Mucosa of descending colon (tissue), 3 donors: ENCODE results near the gene LPXN. TPM values are rescaled to one million over a fixed set of nuclear protein-coding genes. Genes with fewer than 3 reads are reported as not detected.
"Not testable (repeated sequence)": the region's sequence is repeated elsewhere in the genome, so short reads cannot be mapped to it uniquely, and the experiment has no call there.

ENCODE experiments used
- ATAC-seq: fragments of 200-7000 bp; cut with Tn5 transposase; one replicate; pipeline ENCODE4 v1.9.1; 2020; ENCODE audit warnings: mild to moderate bottlenecking, moderate library complexity
- DNase-seq, 3 donors: peaks; one replicate each; pipeline ENCODE4 v3.0.0-alpha.2; 2020
- H3K36me3 ChIP-seq: fragments of 200-600 bp; one replicate; pipeline ENCODE4 v1.8.0; 2021; ENCODE audit warnings: low read depth, mild to moderate bottlenecking
- H3K4me1 ChIP-seq: fragments of 200-600 bp; one replicate; pipeline ENCODE4 v1.8.0; 2021; ENCODE audit warnings: low read depth, mild to moderate bottlenecking
- H3K4me3 ChIP-seq: fragments of 200-600 bp; one replicate; pipeline ENCODE4 v1.8.0; 2021; ENCODE audit warnings: mild to moderate bottlenecking
- H3K9me3 ChIP-seq: fragments of 200-600 bp; one replicate; pipeline ENCODE4 v1.8.0; 2021; ENCODE audit warnings: mild to moderate bottlenecking
- CTCF ChIP-seq: fragments of 200-600 bp; IDR thresholded peaks from one replicate; pipeline ENCODE4 v1.8.0; 2022; ENCODE audit warnings: antibody characterized with exemption, mild to moderate bottlenecking
- intact Hi-C, 2 donors: fragments of 100-400 bp; cut with DNase I in 1 of 2; cut with micrococcal nuclease in 1 of 2; formaldehyde crosslinking; loops; one replicate each; pipeline versions ENCODE4 v1.11.0 to v1.11.1; 2022; cut with DNase I, micrococcal nuclease
- total RNA-seq, 3 donors: library from RNA; stranded (reverse); fragmentation: NEBNext Ultra II Directional in 2 of 3; extraction: Animal tissue kit (Norgen Biotek cat#: 25700) in 2 of 3; gene quantifications; one replicate each; pipeline versions ENCODE4 v1.2.1 to v1.2.4, GENCODE V29; 2021 to 2023
- donor health status: DM: no; HTN: no; CAD: no; lungs with moderate emphysema.
- donor health status: DM: no; HTN: no; CAD: no.
- donor health status: DM: no; HTN: yes; CAD: no.

Gene LPXN
- total RNA-seq, 3 donors from 2014 or later = 10.7 to 20.1 (median 12.7) TPM

DNA sequence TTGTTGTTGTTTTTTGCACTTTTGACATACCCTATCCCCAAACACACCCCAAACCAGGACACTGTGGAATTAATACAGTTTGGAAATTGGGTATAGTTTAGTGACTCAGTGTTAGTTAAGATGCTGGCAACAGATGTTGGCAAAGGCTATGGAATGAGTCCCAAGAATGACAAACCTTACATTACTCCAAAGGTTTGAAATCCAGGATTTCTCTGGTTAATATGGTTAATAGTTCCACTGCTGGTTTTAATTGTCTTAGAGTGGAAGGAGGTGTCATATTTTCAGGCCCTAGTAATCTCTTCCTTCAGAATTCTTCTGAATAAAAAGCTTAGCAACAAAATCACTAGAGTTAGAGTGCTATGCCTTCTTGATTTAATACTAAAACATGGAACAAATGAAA lies 775 bp downstream of the LPXN start:
- DNase-seq (no peak), ATAC-seq (no peak)
- peaks cover 18% of the 10 kb centered on the region for H3K4me1 ChIP-seq
- no peak overlapping the region for H3K4me3 ChIP-seq
- intact Hi-C loops = no loop called here
- H3K36me3 ChIP-seq = no peaks in the 10 kb centered on the region
- H3K9me3 ChIP-seq = no peaks in the 10 kb centered on the region
- no peak for TF ChIP-seq CTCF

GRCh38 chr11:58573451-58574104 lies 2.1 kb downstream of the LPXN start:
- ATAC-seq = no peak
- DNase-seq = peak in 1 of 3 donors; percentile 41
- no peak for TF ChIP-seq CTCF
- intact Hi-C loops = no loop called here
- Histone ChIP-seq H3K9me3 (no peaks in the 10 kb centered on the region), H3K36me3 (no peaks in the 10 kb centered on the region), H3K4me1 (peaks cover 18% of the 10 kb centered on the region), H3K4me3 (no peak overlapping the region)

DNA sequence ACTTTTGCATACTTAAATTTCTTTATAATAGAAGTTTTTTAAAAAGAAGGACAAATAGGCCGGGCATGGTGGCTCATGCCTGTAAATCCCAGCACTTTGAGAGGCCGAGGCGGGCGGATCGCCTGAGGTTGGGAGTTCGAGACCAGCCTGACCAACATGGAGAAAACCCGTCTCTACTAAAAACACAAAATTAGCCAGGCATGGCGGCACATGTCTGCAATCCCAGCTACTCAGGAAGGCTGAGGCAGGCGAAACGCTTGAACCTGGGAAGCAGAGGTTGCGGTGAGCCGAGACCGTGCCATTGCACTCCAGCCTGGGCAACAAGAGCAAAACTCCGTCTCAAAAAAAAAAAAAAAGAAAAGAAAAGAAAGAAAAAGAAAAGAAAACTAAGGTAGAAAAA lies 2.8 kb downstream of the LPXN start:
- DNase-seq, intact Hi-C loops, ATAC-seq, H3K36me3 ChIP-seq, H3K4me3 ChIP-seq, H3K9me3 ChIP-seq: not testable (repeated sequence)
- H3K4me1 ChIP-seq = peaks cover 18% of the 10 kb centered on the region

- no peaks in the 10 kb centered on the region for H3K9me3 ChIP-seq
- intact Hi-C loops = loop anchor here in 1 of 2 donors (10.0 kb wide), 1 partner anchor 47 kb away; no protein-coding TSS in a partner anchor
- H3K36me3 ChIP-seq = no peaks in the 10 kb centered on the region
- H3K4me1 ChIP-seq = peaks cover under 1% of the 10 kb centered on the region
- H3K4me3 ChIP-seq = no peak overlapping the region
- DNase-seq = peak in 2 of 3 donors; percentile 62 to 73
- peak; percentile 85 for ATAC-seq
- peak; percentile 65 for TF ChIP-seq CTCF
Observed at GRCh38 chr11:58567889-58568512, 7.7 kb downstream of the LPXN start.

GRCh38 chr11:58564231-58564630 lies 11.4 kb downstream of the LPXN start:
- no peaks in the 10 kb centered on the region for H3K9me3 ChIP-seq
- no peak for TF ChIP-seq CTCF
- no peaks in the 10 kb centered on the region for H3K36me3 ChIP-seq
- peaks cover 15% of the 10 kb centered on the region for H3K4me1 ChIP-seq
- ATAC-seq (no peak), DNase-seq (no peak)
- intact Hi-C loops = loop anchor here in 1 of 2 donors (10.0 kb wide), 1 partner anchor 51 kb away; no protein-coding TSS in a partner anchor
- no peak overlapping the region for H3K4me3 ChIP-seq

DNA sequence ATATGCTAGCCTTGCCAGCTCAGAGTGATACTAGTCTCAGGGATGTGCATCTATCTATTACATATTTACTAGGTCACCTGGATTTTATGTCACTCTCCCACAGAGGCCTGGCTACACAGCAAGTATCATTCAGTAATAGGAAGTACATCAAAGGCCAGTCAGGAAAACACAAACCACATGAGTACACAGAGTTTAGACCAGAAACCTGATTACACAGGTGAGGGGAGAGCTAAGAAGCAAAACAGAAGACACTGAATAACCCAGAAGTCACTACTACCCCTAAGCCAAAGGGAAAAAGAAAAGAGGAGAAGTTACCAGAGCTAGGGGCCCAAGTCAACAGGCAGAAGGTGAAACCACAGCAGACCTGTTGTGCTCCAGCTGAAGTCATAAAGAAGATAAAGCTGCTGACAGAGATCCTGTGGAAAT lies 13.3 kb downstream of the LPXN start:
- Histone ChIP-seq H3K4me1 (peaks cover 15% of the 10 kb centered on the region), H3K9me3 (no peaks in the 10 kb centered on the region), H3K36me3 (no peaks in the 10 kb centered on the region), H3K4me3 (no peak overlapping the region)
- no peak for TF ChIP-seq CTCF
- DNase-seq = no peak
- intact Hi-C loops = loop anchor here in 1 of 2 donors (10.0 kb wide), 1 partner anchor 52 kb away; no protein-coding TSS in a partner anchor
- peak; percentile 75 for ATAC-seq
